Lower leg skin (tissue), 3 donors: ENCODE results near the gene GPC3.

ENCODE experiments used
- CTCF ChIP-seq, 3 donors: fragments of 450-650 bp; IDR thresholded peaks; one replicate each; pipeline ENCODE4 v1.5.1; 2016; ENCODE audit warnings: antibody characterized with exemption in 3 of 3, mild to moderate bottlenecking in 3 of 3, moderate library complexity in 2 of 3
- POLR2A ChIP-seq, 2 donors: fragments of 450-650 bp; IDR thresholded peaks; one replicate each; pipeline ENCODE4 v1.6.1; 2016 to 2017; ENCODE audit warnings: antibody characterized with exemption in 2 of 2, mild to moderate bottlenecking in 1 of 2, moderate library complexity in 1 of 2

- TF ChIP-seq CTCF (IDR thresholded peaks at IDR 0.05) (no peak), POLR2A (IDR thresholded peaks at IDR 0.05) (no peak)
These were observed 13.8 kb downstream of the GPC3 start for GRCh38 chrX:133971586-133971985.
